Suprapubic skin (tissue), 3 donors: Measurements from ENCODE around the gene PYROXD2.

ENCODE experiments used
- POLR2A ChIP-seq, 2 donors: fragments of 450-650 bp; IDR thresholded peaks; one replicate each; pipeline ENCODE4 v1.6.1; 2017; ENCODE audit warnings: antibody characterized with exemption in 2 of 2, mild to moderate bottlenecking in 2 of 2, moderate library complexity in 2 of 2
- TF ChIP-seq, protein P1 (sequence below), 2 donors: fragments of 200-600 bp in 1 of 2; fragments of 450-650 bp in 1 of 2; sonication (generic) in 1 of 2; IDR thresholded peaks; one replicate each; pipeline ENCODE4 v1.5.1; 2016 to 2019; ENCODE audit warnings: antibody characterized with exemption in 2 of 2, mild to moderate bottlenecking in 1 of 2, moderate library complexity in 1 of 2

DNA sequence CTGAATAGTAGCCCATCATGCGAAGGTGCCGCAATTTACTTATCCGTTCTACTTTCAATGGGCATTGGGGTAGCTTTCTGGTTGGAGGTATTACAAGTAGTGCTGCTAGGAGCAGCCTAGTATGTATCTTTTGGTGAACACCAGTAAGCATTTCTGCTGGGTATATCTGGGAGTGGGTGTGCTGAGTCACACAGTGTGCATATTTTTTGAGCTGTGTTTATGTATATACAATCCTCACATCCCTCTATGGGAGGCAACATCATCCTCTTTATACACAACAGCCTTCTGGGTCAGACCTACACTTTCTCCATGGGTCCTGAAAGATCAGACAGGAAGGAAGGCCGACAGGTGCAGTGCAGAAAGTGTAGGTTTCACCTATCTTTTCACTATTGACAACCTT is 36.3 kb downstream of the PYROXD2 start:
- TF ChIP-seq, protein P1, sequence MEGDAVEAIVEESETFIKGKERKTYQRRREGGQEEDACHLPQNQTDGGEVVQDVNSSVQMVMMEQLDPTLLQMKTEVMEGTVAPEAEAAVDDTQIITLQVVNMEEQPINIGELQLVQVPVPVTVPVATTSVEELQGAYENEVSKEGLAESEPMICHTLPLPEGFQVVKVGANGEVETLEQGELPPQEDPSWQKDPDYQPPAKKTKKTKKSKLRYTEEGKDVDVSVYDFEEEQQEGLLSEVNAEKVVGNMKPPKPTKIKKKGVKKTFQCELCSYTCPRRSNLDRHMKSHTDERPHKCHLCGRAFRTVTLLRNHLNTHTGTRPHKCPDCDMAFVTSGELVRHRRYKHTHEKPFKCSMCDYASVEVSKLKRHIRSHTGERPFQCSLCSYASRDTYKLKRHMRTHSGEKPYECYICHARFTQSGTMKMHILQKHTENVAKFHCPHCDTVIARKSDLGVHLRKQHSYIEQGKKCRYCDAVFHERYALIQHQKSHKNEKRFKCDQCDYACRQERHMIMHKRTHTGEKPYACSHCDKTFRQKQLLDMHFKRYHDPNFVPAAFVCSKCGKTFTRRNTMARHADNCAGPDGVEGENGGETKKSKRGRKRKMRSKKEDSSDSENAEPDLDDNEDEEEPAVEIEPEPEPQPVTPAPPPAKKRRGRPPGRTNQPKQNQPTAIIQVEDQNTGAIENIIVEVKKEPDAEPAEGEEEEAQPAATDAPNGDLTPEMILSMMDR (IDR thresholded peaks at IDR 0.05) = no peak
- TF ChIP-seq POLR2A (IDR thresholded peaks at IDR 0.05) = no peak
